ENCODE results near the gene TEX52.

DNA sequence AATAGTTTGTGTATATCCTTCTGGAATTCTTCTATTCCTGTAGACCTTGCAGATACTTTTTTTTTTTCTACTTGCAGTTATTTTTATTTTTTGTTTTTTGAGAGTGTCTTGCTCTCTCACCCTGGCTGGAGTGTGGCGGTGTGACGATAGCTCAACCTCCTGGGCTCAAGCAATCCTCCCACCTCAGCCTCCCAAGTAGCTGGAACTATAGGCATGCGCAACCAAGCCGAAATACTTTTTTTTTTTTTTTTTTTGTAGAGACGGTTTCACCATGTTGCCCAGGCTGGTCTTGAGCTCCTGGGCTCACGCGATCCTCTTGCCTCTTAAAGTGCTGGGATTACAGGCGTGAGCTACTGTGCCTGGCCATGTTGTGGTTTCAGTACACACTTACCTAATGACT lies 43.8 kb upstream of the TEX52 start:
- TF ChIP-seq CTCF (IDR thresholded peaks at IDR 0.05) (no peak), POLR2A (IDR thresholded peaks at IDR 0.05) (no peak)
